ENCODE measurements around the gene PDCD5.

GRCh38 chr19:32540621-32541020 is 40.4 kb upstream of the PDCD5 start:
- TF ChIP-seq POLR2A (IDR thresholded peaks at IDR 0.05) (no peak), CTCF (IDR thresholded peaks at IDR 0.05 in 8 of 11, conservative IDR thresholded peaks at IDR 0.05 in 3 of 11) (no peak), POLR2AphosphoS5 (IDR thresholded peaks at IDR 0.05) (no peak)
